Cardiac fibroblast (primary cell): ENCODE measurements around the gene HSPBAP1.

Experiments
- DNase-seq, 2 donors: peaks; one replicate each; pipeline versions ENCODE4 v3.0.0 to v3.0.0-alpha.2; 2010; ENCODE audit warnings: low read depth in 2 of 2
- H3K4me3 ChIP-seq, 2 donors: replicated peaks in 1 of 2; 1 replicate in 1 of 2; 2 replicates in 1 of 2; pipeline ENCODE4 v1.5.1; 2011; ENCODE audit warnings: low read depth in 2 of 2, low read length in 2 of 2, mild to moderate bottlenecking in 2 of 2, moderate library complexity in 1 of 2
- CTCF ChIP-seq: IDR thresholded peaks from one replicate; pipeline ENCODE4 v1.5.1; 2011; ENCODE audit warnings: low read depth, mild to moderate bottlenecking, low read length, inconsistent platforms

Gene HSPBAP1

GRCh38 chr3:122774564-122774963 is 19.1 kb downstream of the HSPBAP1 start:
- no peak overlapping the region for H3K4me3 ChIP-seq
- peak in 1 of 2 donors; percentile 67 for DNase-seq
- TF ChIP-seq CTCF, result no peak

GRCh38 chr3:122773944-122774509 is 19.6 kb downstream of the HSPBAP1 start:
- H3K4me3 ChIP-seq, result no peak overlapping the region
- DNase-seq, result no peak
- TF ChIP-seq CTCF, result no peak

- TF ChIP-seq CTCF, result no peak
- no peak overlapping the region for H3K4me3 ChIP-seq
- DNase-seq, result no peak
Observed at GRCh38 chr3:122772827-122773226, 20.8 kb downstream of the HSPBAP1 start.

GRCh38 chr3:122770521-122771202 is 23.0 kb downstream of the HSPBAP1 start:
- TF ChIP-seq CTCF, result no peak
- no peak overlapping the region for H3K4me3 ChIP-seq
- DNase-seq, result no peak

GRCh38 chr3:122767540-122768372 is 25.9 kb downstream of the HSPBAP1 start:
- no peak for TF ChIP-seq CTCF
- peak in 1 of 2 donors; percentile 7 for DNase-seq
- no peak overlapping the region for H3K4me3 ChIP-seq

GRCh38 chr3:122766430-122766829 is 27.2 kb downstream of the HSPBAP1 start:
- no peak for DNase-seq

More at GRCh38 chr3:122766430-122766829, 27.2 kb downstream of the HSPBAP1 start:
- H3K4me3 ChIP-seq, result no peak overlapping the region
- no peak for TF ChIP-seq CTCF
